Thyroid gland (tissue), 4 donors: ENCODE results near the gene AOC3.

Source experiments
- CTCF ChIP-seq, 6 experiments: fragments of 200-600 bp in 3 of 6; fragments of 450-650 bp in 3 of 6; sonication (generic) in 3 of 6; IDR thresholded peaks; one replicate each; pipeline ENCODE4 v1.5.1; 2016 to 2019; ENCODE audit warnings: antibody characterized with exemption in 6 of 6, mild to moderate bottlenecking in 2 of 6, inconsistent platforms in 1 of 6, moderate library complexity in 1 of 6
- POLR2A ChIP-seq, 2 donors: fragments of 450-650 bp; IDR thresholded peaks; one replicate each; pipeline ENCODE4 v1.6.1; 2017; ENCODE audit warnings: antibody characterized with exemption in 2 of 2, mild to moderate bottlenecking in 2 of 2, moderate library complexity in 1 of 2

DNA sequence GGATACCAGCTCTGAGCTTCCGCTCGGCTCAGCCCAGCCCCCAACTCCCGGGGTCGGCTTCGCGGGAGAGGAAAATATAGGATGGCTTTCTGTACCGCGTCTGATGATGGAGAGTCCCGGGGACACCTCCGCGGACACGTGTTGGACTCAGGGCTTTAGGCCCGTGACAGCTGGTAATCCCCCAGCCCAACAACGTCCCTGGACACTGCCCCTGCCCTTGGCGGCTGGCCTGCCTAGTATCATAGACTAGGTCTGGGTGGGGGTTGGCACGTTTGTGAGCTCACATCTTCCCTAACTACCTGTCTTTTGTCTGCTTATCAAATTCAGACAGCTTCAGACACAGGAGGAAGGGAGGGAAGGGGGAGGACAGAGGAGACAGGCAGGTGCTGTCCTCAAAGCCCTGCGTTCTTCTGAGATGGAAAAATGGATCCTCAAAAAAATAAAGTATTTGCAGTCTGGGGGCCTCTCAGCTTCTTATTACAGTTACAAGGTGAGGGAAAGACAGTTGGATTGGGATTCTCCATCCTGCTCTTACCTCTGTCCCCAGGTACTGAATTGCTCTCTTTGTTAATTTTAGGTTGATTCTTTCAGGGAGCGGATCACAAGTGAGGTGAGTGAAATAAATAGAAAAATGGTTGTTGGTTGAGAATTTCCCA lies 17.1 kb upstream of the AOC3 start:
- no peak for TF ChIP-seq POLR2A (IDR thresholded peaks at IDR 0.05)
- TF ChIP-seq CTCF (IDR thresholded peaks at IDR 0.05), result no peak
